ENCODE results near the gene PIP. TPM values are rescaled to one million over a fixed set of nuclear protein-coding genes. Genes with fewer than 3 reads are reported as not detected.
"Not testable (repeated sequence)": the region's sequence is repeated elsewhere in the genome, so short reads cannot be mapped to it uniquely, and the experiment has no call there.

PIP gene, protein sequence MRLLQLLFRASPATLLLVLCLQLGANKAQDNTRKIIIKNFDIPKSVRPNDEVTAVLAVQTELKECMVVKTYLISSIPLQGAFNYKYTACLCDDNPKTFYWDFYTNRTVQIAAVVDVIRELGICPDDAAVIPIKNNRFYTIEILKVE
- total RNA-seq, result 2.5 TPM

DNA sequence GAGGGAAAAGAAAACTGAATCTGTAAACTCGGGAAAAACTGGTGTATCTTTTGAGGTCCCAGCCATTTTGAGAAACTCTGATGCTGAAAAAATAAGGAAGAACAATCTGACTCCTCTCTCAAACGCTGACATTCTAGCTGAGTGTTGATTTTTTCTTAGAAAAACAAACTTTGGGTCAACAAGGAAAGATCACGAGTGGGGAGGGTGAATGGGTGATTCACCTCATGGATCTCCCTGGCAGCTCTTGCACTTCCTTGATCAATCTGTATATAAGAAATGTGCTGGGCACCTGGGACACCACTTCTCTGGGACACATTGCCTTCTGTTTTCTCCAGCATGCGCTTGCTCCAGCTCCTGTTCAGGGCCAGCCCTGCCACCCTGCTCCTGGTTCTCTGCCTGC lies at the start of gene PIP:
Gene PIP (plus strand): TSS at position 297 of the 400 bp plus-strand sequence. CDS start 40 bp downstream, at position 337.
- no peak for TF ChIP-seq POLR2A (IDR thresholded peaks at IDR 0.05)
- TF ChIP-seq, protein P1, sequence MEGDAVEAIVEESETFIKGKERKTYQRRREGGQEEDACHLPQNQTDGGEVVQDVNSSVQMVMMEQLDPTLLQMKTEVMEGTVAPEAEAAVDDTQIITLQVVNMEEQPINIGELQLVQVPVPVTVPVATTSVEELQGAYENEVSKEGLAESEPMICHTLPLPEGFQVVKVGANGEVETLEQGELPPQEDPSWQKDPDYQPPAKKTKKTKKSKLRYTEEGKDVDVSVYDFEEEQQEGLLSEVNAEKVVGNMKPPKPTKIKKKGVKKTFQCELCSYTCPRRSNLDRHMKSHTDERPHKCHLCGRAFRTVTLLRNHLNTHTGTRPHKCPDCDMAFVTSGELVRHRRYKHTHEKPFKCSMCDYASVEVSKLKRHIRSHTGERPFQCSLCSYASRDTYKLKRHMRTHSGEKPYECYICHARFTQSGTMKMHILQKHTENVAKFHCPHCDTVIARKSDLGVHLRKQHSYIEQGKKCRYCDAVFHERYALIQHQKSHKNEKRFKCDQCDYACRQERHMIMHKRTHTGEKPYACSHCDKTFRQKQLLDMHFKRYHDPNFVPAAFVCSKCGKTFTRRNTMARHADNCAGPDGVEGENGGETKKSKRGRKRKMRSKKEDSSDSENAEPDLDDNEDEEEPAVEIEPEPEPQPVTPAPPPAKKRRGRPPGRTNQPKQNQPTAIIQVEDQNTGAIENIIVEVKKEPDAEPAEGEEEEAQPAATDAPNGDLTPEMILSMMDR (IDR thresholded peaks at IDR 0.05), result no peak
- TF ChIP-seq POLR2AphosphoS5 (IDR thresholded peaks at IDR 0.05; ENCODE audit: insufficient read depth in 1 of 2, low read depth in 1 of 2), result no peak
- no peak for DNase-seq (ENCODE audit: extremely low spot score in 2 of 2)
- no peaks in the 10 kb centered on the region for H3K27me3 ChIP-seq
- no peaks in the 10 kb centered on the region for H3K36me3 ChIP-seq
- no peak within 1 kb of the TSS for H3K27ac ChIP-seq
- H3K9me3 ChIP-seq, result no peaks in the 10 kb centered on the region
- H3K4me1 ChIP-seq, result no peaks in the 10 kb centered on the region
- H3K4me3 ChIP-seq, result no peak within 1 kb of the TSS
- intact Hi-C loops (cut with DNase I), result no loop called here

DNA sequence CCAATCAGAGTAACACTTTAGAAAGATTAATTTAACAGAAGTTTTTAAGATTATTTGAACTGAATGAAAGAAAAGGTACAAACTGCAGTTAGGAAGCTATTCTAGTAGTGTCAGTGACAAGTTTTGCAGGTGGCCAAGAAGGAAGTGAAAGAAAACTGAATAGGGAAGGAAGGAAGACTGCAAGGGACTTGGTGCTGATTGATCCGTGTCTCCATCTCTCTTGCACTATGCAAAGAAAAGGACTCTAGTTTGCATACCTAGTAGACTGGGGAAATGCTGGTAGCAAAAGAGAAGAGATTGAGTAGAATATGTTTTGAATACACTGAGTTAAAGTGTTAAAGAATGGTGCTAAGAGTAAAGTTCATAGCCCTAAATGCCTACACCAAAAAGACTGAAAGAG lies 46.8 kb upstream of the PIP start:
- TF ChIP-seq, protein P1 (IDR thresholded peaks at IDR 0.05), result no peak
- TF ChIP-seq POLR2A (IDR thresholded peaks at IDR 0.05) (no peak), POLR2AphosphoS5 (IDR thresholded peaks at IDR 0.05; ENCODE audit: insufficient read depth in 1 of 2, low read depth in 1 of 2) (no peak)
- Histone ChIP-seq H3K9me3 (no peaks in the 10 kb centered on the region), H3K4me3 (no peak overlapping the region), H3K27me3 (no peaks in the 10 kb centered on the region), H3K4me1 (no peaks in the 10 kb centered on the region), H3K27ac (no peak overlapping the region), H3K36me3 (no peaks in the 10 kb centered on the region)
- no peak for DNase-seq (ENCODE audit: extremely low spot score in 2 of 2)
- intact Hi-C loops (cut with DNase I), result no loop called here

DNA sequence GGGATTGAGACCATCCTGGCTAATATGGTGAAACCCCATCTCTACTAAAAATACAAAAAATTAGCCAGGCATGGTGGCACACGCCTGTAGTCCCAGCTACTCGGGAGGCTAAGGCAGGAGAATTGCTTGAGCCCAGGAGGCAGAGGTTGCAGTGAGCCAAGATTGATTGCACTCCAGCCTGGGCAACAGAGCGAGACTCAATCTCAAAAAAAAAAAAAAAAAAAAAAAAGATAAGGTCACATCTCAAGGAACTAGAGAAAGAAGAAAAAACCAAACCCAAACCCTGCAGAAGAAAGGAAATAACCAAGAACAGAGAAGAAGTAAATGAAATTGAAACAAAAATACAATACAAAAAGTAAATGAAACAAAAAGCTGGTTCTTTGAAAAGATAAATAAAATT lies 46.3 kb upstream of the PIP start:
- H3K4me1 ChIP-seq; H3K4me3 ChIP-seq; DNase-seq (ENCODE audit: extremely low spot score in 2 of 2); H3K36me3 ChIP-seq; intact Hi-C loops (cut with DNase I); H3K9me3 ChIP-seq; H3K27me3 ChIP-seq; H3K27ac ChIP-seq: not testable (repeated sequence)

DNA sequence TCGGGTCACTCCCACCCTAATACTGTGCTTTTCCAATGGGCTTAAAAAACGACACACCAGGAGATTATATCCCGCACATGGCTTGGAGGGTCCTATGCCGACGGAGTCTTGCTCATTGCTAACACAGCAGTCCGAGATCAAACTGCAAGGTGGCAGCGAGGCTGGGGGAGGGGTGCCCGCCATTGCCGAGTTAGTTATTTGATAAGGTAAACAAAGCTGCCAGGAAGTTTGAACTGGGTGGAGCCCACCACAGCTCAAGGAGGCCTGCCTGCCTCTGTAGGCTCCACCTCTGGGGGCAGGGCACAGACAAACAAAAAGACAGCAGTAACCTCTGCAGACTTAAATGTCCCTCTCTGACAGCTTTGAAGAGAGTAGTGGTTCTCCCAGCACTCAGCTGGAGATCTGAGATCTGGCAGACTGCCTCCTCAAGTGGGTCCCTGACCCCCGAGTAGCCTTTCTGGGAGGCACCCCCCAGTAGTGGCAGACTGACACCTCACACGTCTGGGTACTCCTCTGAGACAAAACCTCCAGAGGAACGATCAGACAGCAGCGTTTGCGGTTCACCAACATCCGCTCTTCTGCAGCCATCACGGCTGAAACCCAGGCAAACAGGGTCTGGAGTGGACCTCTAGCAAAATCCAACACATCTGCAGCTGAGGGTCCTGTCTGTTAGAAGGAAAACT lies 43.2 kb upstream of the PIP start:
- H3K4me1 ChIP-seq; H3K36me3 ChIP-seq; H3K9me3 ChIP-seq; H3K4me3 ChIP-seq; H3K27ac ChIP-seq; DNase-seq (ENCODE audit: extremely low spot score in 2 of 2); intact Hi-C loops (cut with DNase I); H3K27me3 ChIP-seq: not testable (repeated sequence)

DNA sequence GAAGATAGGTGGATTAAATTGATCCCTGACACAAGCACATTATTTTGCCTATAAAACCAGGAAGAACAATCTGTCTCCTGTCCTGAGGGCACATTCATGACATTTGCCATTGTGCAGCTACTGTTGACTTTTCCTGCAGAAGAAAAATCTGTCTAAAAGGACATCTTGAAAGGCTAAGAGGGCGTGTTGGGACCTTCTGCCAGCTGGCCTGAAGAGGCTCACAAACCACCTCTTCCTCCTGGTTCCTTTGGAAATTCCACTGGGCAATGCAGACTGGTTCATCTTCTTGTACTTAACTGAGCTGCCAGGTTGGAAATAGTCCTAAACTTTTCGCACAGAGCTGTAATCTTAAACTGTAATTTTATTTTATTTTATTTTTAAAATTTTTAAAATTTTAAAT lies 35.7 kb upstream of the PIP start:
- H3K27ac ChIP-seq, result no peak overlapping the region
- no peak for DNase-seq (ENCODE audit: extremely low spot score in 2 of 2)
- intact Hi-C loops (cut with DNase I), result no loop called here

DNA sequence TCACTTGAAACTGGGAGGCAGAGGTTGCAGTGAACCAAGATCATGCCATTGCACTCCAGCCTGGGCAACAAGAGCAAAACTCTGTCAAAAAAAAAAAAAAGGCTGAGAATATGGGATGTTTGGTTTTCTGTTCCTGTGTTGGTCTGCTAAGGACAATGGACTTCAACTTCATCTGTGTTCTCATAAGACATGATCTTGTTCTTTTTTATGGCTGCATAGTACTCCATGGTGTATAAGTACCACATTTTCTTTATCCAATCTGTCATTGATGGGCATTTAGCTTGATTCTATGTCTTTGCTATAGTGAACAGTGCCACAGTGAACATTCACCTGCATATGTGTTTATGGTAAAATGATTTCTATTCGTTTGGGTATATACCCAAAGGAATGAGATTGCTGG lies 32.3 kb upstream of the PIP start:
- H3K27ac ChIP-seq; H3K27me3 ChIP-seq; H3K4me1 ChIP-seq; intact Hi-C loops (cut with DNase I); H3K4me3 ChIP-seq; DNase-seq (ENCODE audit: extremely low spot score in 2 of 2); H3K9me3 ChIP-seq; H3K36me3 ChIP-seq: not testable (repeated sequence)

More for the DNA sequence above, 35.7 kb upstream of the PIP start:
- Histone ChIP-seq H3K36me3 (no peaks in the 10 kb centered on the region), H3K27me3 (no peaks in the 10 kb centered on the region), H3K9me3 (no peaks in the 10 kb centered on the region), H3K4me1 (no peaks in the 10 kb centered on the region), H3K4me3 (no peak overlapping the region)
- TF ChIP-seq, protein P1 (IDR thresholded peaks at IDR 0.05), result no peak
- TF ChIP-seq POLR2A (IDR thresholded peaks at IDR 0.05), result no peak
- TF ChIP-seq POLR2AphosphoS5 (IDR thresholded peaks at IDR 0.05; ENCODE audit: insufficient read depth in 1 of 2, low read depth in 1 of 2), result no peak
